Heart left ventricle (tissue), 16 donors: Measurements from ENCODE around the gene PIP4K2A. TPM values are rescaled to one million over a fixed set of nuclear protein-coding genes. Genes with fewer than 3 reads are reported as not detected.
A peak's percentile ranks its signal among the peaks of the same experiment; 100 is the strongest.

Experiments used
- ATAC-seq, 4 donors: fragments of 200-7000 bp; cut with Tn5 transposase; one replicate each; pipeline ENCODE4 v1.9.1; 2020 to 2022; ENCODE audit warnings: moderate library complexity in 4 of 4, mild to moderate bottlenecking in 3 of 4, moderate number of reproducible peaks in 1 of 4
- DNase-seq, 5 donors: peaks; one replicate each; pipeline ENCODE4 v3.0.0-alpha.2; 2020
- H3K27ac ChIP-seq, 12 donors: fragments of 200-600 bp; sonication (generic) in 4 of 12; one replicate each; pipeline versions ENCODE4 v1.5.0 to v1.8.0; 2016 to 2022; ENCODE audit warnings: mild to moderate bottlenecking in 2 of 12
- H3K27me3 ChIP-seq, 9 donors: fragments of 200-600 bp; sonication (generic) in 2 of 9; one replicate each; pipeline versions ENCODE4 v1.5.1 to v1.8.0; 2016 to 2022; ENCODE audit warnings: mild to moderate bottlenecking in 3 of 9
- H3K36me3 ChIP-seq, 9 donors: fragments of 200-600 bp; sonication (generic) in 2 of 9; one replicate each; pipeline versions ENCODE4 v1.5.0 to v1.8.0; 2018 to 2022; ENCODE audit warnings: mild to moderate bottlenecking in 2 of 9
- H3K4me1 ChIP-seq, 12 donors: fragments of 200-600 bp; sonication (generic) in 4 of 12; one replicate each; pipeline versions ENCODE4 v1.5.0 to v1.8.0; 2016 to 2022; ENCODE audit warnings: mild to moderate bottlenecking in 3 of 12
- H3K4me3 ChIP-seq, 12 donors: fragments of 200-600 bp; sonication (generic) in 4 of 12; one replicate each; pipeline versions ENCODE4 v1.5.0 to v1.8.0; 2017 to 2022; ENCODE audit warnings: mild to moderate bottlenecking in 9 of 12, moderate library complexity in 4 of 12
- H3K9me3 ChIP-seq, 12 donors: fragments of 200-600 bp; sonication (generic) in 4 of 12; one replicate each; pipeline versions ENCODE4 v1.5.0 to v1.8.0; 2016 to 2022; ENCODE audit warnings: mild to moderate bottlenecking in 1 of 12
- CTCF ChIP-seq, 12 donors: fragments of 200-600 bp; sonication (generic) in 4 of 12; IDR thresholded peaks; one replicate each; pipeline versions ENCODE4 v1.5.0 to v1.8.0; 2018 to 2022; ENCODE audit warnings: antibody characterized with exemption in 12 of 12, mild to moderate bottlenecking in 5 of 12
- POLR2A ChIP-seq, 2 donors: fragments of 450-650 bp; IDR thresholded peaks; one replicate each; pipeline ENCODE4 v1.6.1; 2017; ENCODE audit warnings: antibody characterized with exemption in 2 of 2, mild to moderate bottlenecking in 2 of 2, moderate library complexity in 2 of 2
- WGBS, 4 donors: extraction: QIAGEN DNeasy Blood & Tissue Kit in 2 of 4; methylation state at CpG; one replicate each; pipeline versions ENCODE4 v1.1.5 to v1.1.7; 2013 to 2018; 5-methylcytosine and 5-hydroxymethylcytosine counted together
- intact Hi-C, 10 donors: fragments of 100-400 bp; cut with DNase I; formaldehyde crosslinking; loops; one replicate each; pipeline versions ENCODE4 v1.11.1 to v1.14.2; 2022
- polyA plus RNA-seq, 2 donors: library from polyadenylated mRNA; stranded (reverse); fragments of 200-250 nt; gene quantifications; one replicate each; pipeline ENCODE4 v1.2.3, GENCODE V29; 2013
- total RNA-seq, 9 donors: library from RNA; depleted of rRNA in 2 of 9; stranded (reverse); fragments of >200 nt in 2 of 9; fragmentation: NEBNext Ultra II Directional in 3 of 9; extraction: Animal tissue kit (Norgen Biotek cat#: 25700) in 3 of 9; gene quantifications; one replicate each; pipeline versions ENCODE4 v1.1.0 to v1.2.4, GENCODE V29; 2016 to 2023
- donor health status: ischemic (EF 13 %, LVEDD 7.1; RV severe dilation, severe dysfunction).
- donor health status: healthy with polysubstance abuse.
- donor health status: DM: no; HTN: yes; CAD: no.
- donor health status: DM: no; HTN: no; CAD: no.
- donor health status: ischemic (EF 25% LVEDD 6.9; RV normal size, moderate dysfunction).
- donor health status: ischemic (EF 25% LVEDD 5.7; RV mildly dilated, moderate dysfunction).
- donor health status: healthy.
- donor health status: DM: yes; HTN: yes; CAD: no.
- donor health status: ischemic (EF 35%, LVEDD 5.7; RV mildly dilated, moderate dysfunction).
- donor health status: nonischemic (EF 11% LVEDD 7.7; RV severe dilation, severe dysfunction).
- donor health status: DM: yes; HTN: yes; CAD: no.
- donor health status: PGD.
- donor health status: ischemic (EF 29% LVEDD 5.4; RV normal size, mild dysfunction).
- donor health status: nonischemic (EF 23%, LVEDD 6.1; RV moderate dilation, normal function).

The PIP4K2A gene
- total and polyA plus RNA-seq, 11 donors = 4.0 to 35.6 (median 12.5) TPM

- no peak overlapping the region for H3K4me3 ChIP-seq
- intact Hi-C loops = loop anchor here in 5 of 10 donors (5.0 to 10.0 kb wide), 2 partner anchors 90 to 92 kb away; partner anchors contain the start of gene PIP4K2A (in 5 of the 5)
- WGBS, 4 donors = 90 to 96% (median 94%) methylated on average over 15 to 20 of the region's 20 CpGs
- DNase-seq (no peak), ATAC-seq (no peak)
- H3K27ac ChIP-seq = peak overlapping the region in 1 of 12 donors; percentile 1
- peaks cover 2 to 98% (median 48%) of the 10 kb centered on the region in 12 donors for H3K4me1 ChIP-seq
- H3K9me3 ChIP-seq = no peaks in the 10 kb centered on the region
- H3K27me3 ChIP-seq = no peaks in the 10 kb centered on the region
- no peaks in the 10 kb centered on the region for H3K36me3 ChIP-seq
- TF ChIP-seq CTCF (IDR thresholded peaks at IDR 0.05) (no peak), POLR2A (IDR thresholded peaks at IDR 0.05) (no peak)
Measured at GRCh38 chr10:22622242-22622806, 92.1 kb downstream of the PIP4K2A start.

DNA sequence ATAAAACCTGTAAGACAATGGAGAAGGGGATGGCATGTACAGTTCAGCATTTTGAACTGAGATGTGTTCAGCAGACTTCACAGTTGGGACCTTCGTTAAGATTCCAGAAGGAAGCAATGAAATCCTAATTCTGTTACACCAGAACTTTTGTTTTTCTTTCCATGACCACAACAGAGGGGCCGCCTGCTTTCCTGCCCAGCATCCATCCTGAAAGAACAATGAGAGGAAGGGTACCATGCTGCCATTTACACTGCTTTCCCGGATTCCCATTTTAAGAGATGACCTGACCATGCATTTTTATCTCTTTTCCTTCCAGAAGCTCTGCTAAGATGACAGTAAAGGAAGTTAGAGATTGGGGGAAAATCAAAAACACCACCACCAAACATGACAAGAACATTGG, 92.7 kb downstream of the PIP4K2A start:
- Histone ChIP-seq H3K27ac (no peak overlapping the region), H3K9me3 (no peaks in the 10 kb centered on the region), H3K36me3 (no peaks in the 10 kb centered on the region), H3K4me1 (peaks cover 2 to 99% (median 50%) of the 10 kb centered on the region in 12 donors), H3K4me3 (no peak overlapping the region), H3K27me3 (no peaks in the 10 kb centered on the region)
- DNase-seq (no peak), ATAC-seq (no peak)
- no peak for TF ChIP-seq CTCF (IDR thresholded peaks at IDR 0.05)
- TF ChIP-seq POLR2A (IDR thresholded peaks at IDR 0.05) = no peak
- 66 to 74% (median 69%) methylated on average over 3 of the region's 3 CpGs for WGBS, 4 donors
- intact Hi-C loops = loop anchor here in 5 of 10 donors (5.0 to 10.0 kb wide), 2 partner anchors 91 to 93 kb away; partner anchors contain the start of gene PIP4K2A (in 5 of the 5)

- Histone ChIP-seq H3K27ac (peak overlapping the region in 8 of 12 donors; percentile 5 to 85 (median 24)), H3K4me3 (no peak overlapping the region), H3K36me3 (no peaks in the 10 kb centered on the region), H3K9me3 (no peaks in the 10 kb centered on the region), H3K4me1 (peaks cover 2 to 99% (median 55%) of the 10 kb centered on the region in 12 donors), H3K27me3 (no peaks in the 10 kb centered on the region)
- ATAC-seq (no peak), DNase-seq (no peak)
- intact Hi-C loops = loop anchor here in 5 of 10 donors (5.0 to 10.0 kb wide), 2 partner anchors 91 to 94 kb away; partner anchors contain the start of gene PIP4K2A (in 5 of the 5)
- no peak for TF ChIP-seq POLR2A (IDR thresholded peaks at IDR 0.05)
- TF ChIP-seq CTCF (IDR thresholded peaks at IDR 0.05) = no peak
- WGBS, 4 donors = 56 to 73% (median 67%) methylated on average over 3 of the region's 3 CpGs
Measured at GRCh38 chr10:22620929-22621328, 93.4 kb downstream of the PIP4K2A start.

- Histone ChIP-seq H3K36me3 (no peaks in the 10 kb centered on the region), H3K27me3 (no peaks in the 10 kb centered on the region), H3K4me3 (no peak overlapping the region), H3K9me3 (no peaks in the 10 kb centered on the region), H3K27ac (peak overlapping the region in 10 of 12 donors; percentile 4 to 85 (median 24)), H3K4me1 (peaks cover 2 to 99% (median 56%) of the 10 kb centered on the region in 12 donors)
- 21 to 35% (median 29%) methylated on average over 8 of the region's 8 CpGs for WGBS, 4 donors
- peak; percentile 57 to 86 (median 75) for ATAC-seq
- intact Hi-C loops = loop anchor here in 5 of 10 donors (5.0 to 10.0 kb wide), 2 partner anchors 92 to 95 kb away; partner anchors contain the start of gene PIP4K2A (in 5 of the 5)
- DNase-seq = peak; percentile 57 to 88 (median 81)
- TF ChIP-seq POLR2A (IDR thresholded peaks at IDR 0.05) (no peak), CTCF (IDR thresholded peaks at IDR 0.05) (no peak)
Measured at GRCh38 chr10:22620140-22620857, 94.1 kb downstream of the PIP4K2A start.
